GM12865 (cell line): ENCODE data around the gene RSPH4A.
A peak's percentile ranks its signal among the peaks of the same experiment; 100 is the strongest.

Experiments
- DNase-seq: peaks from one replicate; pipeline ENCODE4 v3.0.0; 2010; ENCODE audit warnings: low read depth
- H3K4me3 ChIP-seq: 2 replicates; pipeline ENCODE4 v1.5.1; 2011; ENCODE audit warnings: mild to moderate bottlenecking, low read depth, low read length, control low read depth
- TF ChIP-seq, protein P1 (sequence below): IDR thresholded peaks from 2 replicates; pipeline ENCODE4 v1.5.1; 2011; ENCODE audit warnings: low read length, control low read depth, low read depth, inconsistent platforms; ENCODE audit not compliant: insufficient read depth; ENCODE audit errors: missing control alignments

RSPH4A gene

GRCh38 chr6:116615937-116616736 lies at the start of gene RSPH4A:
Gene RSPH4A, plus strand, starts transcription at chr6:116616479. Its CDS starts 145 bp downstream, at chr6:116616624.
- TF ChIP-seq, protein P1, sequence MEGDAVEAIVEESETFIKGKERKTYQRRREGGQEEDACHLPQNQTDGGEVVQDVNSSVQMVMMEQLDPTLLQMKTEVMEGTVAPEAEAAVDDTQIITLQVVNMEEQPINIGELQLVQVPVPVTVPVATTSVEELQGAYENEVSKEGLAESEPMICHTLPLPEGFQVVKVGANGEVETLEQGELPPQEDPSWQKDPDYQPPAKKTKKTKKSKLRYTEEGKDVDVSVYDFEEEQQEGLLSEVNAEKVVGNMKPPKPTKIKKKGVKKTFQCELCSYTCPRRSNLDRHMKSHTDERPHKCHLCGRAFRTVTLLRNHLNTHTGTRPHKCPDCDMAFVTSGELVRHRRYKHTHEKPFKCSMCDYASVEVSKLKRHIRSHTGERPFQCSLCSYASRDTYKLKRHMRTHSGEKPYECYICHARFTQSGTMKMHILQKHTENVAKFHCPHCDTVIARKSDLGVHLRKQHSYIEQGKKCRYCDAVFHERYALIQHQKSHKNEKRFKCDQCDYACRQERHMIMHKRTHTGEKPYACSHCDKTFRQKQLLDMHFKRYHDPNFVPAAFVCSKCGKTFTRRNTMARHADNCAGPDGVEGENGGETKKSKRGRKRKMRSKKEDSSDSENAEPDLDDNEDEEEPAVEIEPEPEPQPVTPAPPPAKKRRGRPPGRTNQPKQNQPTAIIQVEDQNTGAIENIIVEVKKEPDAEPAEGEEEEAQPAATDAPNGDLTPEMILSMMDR, result no peak
- peak within 1 kb of the TSS; percentile 55 for H3K4me3 ChIP-seq

GRCh38 chr6:116568111-116568510 lies 48.2 kb upstream of the RSPH4A start:
- no peak overlapping the region for H3K4me3 ChIP-seq
- TF ChIP-seq, protein P1, result no peak
- no peak for DNase-seq

More at GRCh38 chr6:116615937-116616736, at the start of gene RSPH4A:
- DNase-seq, result peak; percentile 85

- TF ChIP-seq, protein P1, result no peak
- DNase-seq, result no peak
- H3K4me3 ChIP-seq, result no peak overlapping the region
Measured at GRCh38 chr6:116568821-116569755, 47.2 kb upstream of the RSPH4A start.

DNA sequence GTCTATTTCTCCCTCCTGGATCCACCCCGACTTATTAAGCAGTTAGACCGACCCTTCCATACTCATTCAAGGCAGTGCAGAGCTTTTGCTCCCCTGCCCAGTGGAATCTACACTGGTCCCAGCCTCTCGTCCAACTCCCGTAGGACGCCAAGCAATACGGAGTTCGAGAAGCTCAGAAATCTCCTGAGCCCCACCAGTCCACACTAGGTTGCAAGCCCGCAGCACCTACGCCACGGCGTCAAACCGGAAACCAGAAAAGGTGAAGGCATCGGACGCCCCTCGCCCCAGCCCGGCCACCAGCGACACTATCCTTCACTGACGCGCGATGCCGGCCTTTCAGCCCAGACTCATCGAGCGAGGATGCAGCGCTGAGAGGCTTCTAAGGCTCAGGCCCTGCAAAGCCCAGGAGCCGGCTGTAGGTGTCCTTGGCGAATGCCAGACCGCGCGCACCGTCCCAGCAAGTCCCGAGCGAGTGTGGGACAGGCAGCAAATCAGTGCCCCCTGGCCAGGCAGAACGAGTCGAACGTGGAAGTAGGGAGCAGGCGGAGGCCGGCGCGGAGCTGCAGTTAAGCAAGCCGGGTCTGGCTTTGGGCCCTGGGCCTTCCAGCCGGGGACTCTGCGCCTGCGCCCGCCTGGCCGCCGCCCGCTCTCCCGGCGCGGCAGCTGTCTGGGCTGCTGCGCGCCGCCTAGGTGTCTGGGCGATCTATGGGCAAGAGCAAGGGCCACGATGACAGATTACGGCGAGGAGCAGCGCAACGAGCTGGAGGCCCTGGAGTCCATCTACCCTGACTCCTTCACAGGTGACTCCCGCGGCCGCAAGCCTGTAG lies 45.2 kb upstream of the RSPH4A start, which contains the start of gene RWDD1:
Gene RWDD1 (plus strand): TSS at position 649 of the 827 bp plus-strand sequence. CDS start 79 bp downstream, at position 728.
- peak; percentile 100 for DNase-seq
- H3K4me3 ChIP-seq, result peak within 1 kb of the TSS; percentile 96
- TF ChIP-seq, protein P1, result no peak

GRCh38 chr6:116571683-116572000 lies 44.6 kb upstream of the RSPH4A start:
- peak overlapping the region; percentile 96 for H3K4me3 ChIP-seq
- no peak for DNase-seq
- TF ChIP-seq, protein P1, result no peak

DNA sequence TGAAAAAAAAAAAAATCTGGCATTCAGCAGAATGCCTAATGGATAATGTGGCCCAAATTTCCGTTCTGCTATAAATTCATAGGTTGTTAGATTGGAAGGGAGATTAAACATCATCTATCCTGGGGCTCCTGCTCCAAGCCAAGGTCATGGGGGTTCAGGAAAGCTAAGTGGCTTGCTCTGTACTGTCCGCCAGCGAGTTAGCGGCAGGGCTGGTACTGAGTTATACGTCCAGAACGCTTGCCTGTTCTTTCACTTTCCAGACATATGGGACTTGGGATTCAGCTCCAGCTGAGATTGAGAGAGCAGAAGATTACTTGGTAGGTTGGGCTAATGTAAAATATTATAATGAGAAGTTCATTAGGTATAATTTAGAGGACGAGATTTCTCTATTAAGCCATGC lies 44.1 kb upstream of the RSPH4A start:
- DNase-seq, result peak; percentile 46
- peak overlapping the region; percentile 96 for H3K4me3 ChIP-seq
- TF ChIP-seq, protein P1, result no peak
